Ammon's horn (tissue), 1 donor: ENCODE data around the gene UFC1.

Experiments used
- DNase-seq: peaks from one replicate; pipeline ENCODE4 v3.0.0-alpha.2; 2016; ENCODE audit warnings: low spot score

Gene UFC1

DNA sequence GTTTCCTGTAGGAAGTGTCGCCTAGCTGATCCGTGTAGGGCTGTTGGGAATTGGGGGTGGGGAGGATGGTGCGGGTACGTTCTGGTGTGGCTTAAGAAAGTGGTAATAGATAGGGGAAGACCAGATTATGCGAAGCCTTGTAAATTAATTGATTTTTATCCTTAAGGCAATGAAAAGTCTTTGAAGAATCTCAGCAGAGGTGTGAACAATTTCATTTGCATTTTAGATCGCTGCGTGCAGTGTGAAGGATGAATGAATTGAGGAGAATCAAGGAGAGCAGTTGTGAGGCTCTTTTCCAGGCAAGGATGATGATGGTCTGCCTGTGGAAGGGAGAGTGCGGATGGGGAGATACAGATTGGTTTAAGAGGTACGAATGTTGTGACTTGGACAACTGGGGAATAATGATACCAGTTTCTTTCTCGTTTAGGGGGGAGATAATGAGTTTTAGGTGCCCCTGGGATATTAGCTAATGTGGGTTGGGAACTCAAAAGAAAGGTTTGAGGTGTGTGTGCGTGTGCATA, 20.5 kb upstream of the UFC1 start:
- peak; percentile 18 for DNase-seq

DNA sequence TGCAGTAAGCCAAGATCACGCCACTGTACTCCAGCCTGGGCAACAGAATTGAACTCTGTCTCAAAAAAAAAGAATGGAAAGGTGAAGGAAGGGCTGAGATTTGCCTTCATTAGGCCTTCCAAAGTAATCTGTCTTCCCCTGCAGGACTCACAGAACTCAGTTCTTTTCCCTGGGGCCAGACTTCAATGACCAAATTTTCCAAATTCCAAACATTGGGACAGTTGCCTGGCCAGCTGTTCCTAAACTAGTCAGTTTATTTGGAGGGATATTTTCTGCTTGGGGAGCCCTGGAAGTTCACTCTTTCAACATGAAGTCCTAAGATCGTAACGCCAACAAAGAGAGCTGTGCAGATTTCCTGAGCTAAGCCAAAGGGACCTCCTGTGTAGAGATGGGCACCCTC, 15.9 kb upstream of the UFC1 start:
- no peak for DNase-seq

DNA sequence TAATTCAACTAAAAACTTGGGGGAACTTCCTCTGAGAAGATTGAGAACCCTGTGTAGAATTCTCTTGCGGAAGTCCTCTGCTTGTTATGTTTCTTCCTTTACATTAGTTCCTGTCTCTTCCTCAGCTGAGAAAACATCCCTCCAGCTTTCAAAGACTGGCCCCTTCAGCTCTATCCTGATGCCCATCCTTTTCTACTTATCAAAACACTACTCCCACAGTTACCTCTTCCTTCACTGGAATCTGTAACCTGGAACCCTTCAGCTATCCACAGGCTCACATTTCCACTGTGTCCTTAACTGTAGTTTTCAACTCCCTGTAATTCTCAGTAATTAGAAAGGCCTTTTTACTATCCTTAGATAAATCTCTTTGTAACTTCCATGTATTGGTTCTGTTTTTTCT, 15.3 kb upstream of the UFC1 start:
- DNase-seq: no peak

DNA sequence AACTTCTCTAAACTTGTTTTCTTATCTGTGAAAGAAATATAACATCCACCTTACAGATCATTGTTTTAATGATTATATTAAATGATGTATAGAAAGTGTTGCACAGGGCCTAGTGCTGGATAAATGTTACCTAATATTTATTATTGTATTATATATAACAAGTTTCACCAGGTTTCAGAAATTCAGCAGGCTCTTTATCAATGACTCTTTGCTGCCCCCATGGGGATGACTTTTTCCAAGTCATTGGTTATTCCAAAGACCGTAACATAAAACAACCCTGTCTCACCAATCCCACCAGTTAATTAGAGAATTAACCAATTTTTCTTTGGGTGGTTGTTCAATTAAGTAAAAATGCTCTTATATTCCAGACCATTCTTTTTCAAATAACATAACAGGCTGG, 14.0 kb upstream of the UFC1 start:
- no peak for DNase-seq

DNA sequence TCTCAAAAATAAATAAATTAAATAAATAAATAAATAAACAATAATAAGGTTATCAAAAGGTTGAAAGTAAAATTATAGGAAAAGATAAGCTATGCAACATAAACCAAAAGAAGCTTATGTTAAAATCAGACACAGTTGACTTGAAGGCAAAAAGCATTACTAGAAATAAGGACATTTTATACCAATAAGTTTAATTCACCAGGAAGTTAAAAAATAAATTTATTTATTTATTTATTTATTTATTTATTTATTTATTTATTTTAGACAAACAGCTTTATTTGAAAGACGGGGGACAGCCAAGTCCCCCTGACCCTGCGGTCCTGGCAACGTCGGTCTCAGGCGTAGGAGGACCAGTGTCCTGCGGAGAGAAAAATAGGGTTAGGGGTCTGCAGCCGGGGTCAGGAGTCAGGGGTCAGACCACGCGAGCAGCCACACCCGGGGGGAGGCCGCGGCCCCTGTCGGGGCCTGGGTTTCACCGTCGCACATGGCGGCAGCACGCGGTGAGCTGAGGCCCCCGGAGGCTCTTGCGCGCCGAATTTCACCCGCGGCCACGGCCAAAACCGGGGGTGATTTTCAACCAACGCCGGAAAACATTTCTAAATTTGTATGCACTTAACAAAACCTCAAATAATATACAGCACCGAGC, 12.9 kb upstream of the UFC1 start:
- no peak for DNase-seq

DNA sequence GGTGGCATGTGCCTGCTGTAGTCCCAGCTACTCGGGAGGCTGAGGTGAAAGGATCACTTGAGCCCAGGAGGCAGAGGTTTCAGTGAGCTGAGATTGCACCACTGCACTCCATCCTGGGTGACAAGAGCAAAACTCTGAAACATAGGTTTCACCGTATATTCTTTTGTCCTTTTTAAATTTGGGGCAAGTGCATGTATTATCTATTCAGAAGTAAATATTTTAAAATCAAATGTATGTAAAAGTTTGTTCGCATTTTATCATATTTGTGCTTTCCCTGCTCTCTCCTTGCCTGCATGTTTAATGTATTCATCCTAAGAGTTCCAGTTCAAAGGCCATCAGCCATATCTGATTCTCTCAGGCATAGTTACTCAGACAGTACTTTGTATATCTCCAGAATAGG, 7.9 kb upstream of the UFC1 start:
- DNase-seq: no peak

DNA sequence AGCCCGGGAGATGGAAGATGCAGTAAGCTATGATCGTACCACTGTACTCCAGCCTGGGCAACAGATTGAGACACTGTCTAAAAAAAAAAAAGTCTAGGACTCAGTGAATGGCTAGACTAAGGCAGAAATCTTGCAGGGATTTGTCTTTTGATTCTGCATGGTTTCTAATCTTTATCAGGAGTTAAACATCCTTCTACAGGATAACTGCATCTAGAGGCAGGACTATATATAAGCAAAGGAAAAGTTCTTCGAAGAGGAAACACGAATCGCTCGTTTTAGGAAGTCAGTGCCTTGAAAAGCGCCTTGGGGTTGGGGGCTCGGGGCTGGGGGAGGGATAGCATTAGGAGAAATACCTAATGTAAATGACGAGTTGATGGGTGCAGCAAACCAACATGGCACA, 602 bp upstream of the UFC1 start:
- no peak for DNase-seq

DNA sequence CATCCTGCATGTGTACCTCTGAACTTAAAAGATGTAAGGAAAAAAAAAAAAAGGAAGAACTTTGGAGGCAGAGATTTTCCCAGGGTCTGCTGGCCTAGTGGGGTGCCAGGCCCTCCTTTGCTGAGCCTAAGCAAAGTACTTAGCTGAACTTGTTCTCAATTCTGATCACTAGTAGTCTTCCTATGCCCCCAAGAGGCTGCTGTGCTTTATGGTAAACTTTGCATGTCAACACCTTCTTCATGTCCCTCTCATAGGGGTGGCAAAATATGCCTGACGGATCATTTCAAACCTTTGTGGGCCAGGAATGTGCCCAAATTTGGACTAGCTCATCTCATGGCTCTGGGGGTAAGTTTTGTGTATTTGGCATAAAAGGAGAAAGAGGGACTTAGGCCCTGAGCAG, 4.1 kb downstream of the UFC1 start:
- DNase-seq: no peak

DNA sequence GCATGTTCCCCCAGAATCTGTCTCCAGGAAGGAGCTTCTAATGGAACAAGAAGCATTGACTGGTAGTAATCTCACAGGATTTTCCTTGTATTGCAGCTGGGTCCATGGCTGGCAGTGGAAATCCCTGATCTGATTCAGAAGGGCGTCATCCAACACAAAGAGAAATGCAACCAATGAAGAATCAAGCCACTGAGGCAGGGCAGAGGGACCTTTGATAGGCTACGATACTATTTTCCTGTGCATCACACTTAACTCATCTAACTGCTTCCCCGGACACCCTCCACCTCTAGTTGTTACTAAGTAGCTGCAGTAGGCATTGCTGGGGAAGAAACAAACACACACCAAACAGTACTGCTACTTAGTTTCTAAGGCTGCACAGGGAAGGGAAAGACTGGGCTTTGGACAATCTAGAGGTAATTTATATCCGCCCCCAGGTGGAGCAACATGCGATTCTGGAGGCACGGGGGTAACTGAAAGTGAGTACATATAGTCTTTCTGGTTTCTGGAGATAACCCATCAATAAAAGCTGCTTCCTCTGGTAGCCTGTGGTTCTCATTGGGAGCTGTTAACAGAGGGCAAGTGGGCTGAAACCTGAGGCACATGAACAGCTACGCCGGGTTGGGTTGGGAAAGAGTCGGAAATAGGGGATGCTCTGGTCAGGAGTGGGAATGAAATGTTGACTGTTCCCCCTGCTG, 4.7 kb downstream of the UFC1 start:
- DNase-seq: no peak

DNA sequence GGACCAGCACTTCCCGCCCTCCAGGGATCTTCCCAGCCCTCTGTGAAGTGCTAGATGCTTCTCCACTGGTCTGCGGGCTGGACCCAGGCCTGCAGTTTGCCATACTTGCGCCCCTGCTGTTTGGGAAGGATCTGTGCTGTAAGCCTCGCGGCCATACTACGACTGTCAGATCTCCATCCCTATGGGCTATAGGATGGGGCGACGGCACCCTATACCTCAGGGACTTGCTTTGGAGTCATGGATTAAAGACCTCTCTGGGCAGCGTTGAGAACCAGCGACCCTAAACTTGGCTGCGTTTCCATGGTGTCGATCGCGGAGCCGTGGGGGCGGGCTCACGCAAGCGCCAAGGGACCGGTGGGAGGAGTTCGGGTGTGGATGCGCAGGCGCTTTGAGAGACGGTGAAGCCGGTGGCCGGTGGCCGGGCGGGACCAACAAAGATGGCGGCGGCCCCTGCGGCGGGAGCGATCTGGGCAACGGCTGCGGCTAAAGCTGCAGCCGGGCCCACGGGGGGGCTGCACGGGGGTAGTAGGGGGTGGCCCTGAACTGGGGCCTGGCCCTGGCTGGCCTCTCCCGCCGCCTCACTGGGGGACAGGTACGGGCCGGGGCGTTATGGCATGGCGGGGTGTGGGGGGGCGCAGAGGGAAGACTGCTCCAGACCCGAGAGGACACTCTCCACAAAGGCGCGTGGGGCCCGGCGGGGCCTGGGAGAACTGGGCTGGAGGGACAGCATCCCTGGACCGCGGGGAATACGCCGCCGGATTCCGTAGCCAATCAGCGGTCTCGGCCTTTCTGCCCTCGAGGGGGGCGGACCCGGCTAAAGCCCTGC, 5.5 kb downstream of the UFC1 start, which contains the start of gene USP21:
USP21 (plus strand) TSS at position 414 of the 826 bp plus-strand sequence. CDS start 1,141 bp downstream, outside the sequence.
- peak; percentile 95 for DNase-seq

DNA sequence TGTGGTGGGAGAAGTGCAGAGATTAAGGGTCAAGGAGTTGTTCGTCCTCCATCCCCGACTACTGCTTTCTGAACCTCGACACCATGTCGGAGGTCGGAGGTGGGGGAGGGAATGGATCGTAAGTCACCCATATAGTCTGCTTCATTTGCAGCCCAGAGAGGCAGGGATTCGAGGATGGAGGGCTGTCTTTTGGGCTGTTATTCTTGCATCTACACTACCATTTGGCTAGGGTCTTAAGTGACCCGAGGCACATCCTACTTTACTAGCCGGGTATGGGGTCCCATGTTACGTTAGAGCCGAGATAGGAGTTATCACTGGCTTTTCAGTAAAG, 6.1 kb downstream of the UFC1 start:
- no peak for DNase-seq

DNA sequence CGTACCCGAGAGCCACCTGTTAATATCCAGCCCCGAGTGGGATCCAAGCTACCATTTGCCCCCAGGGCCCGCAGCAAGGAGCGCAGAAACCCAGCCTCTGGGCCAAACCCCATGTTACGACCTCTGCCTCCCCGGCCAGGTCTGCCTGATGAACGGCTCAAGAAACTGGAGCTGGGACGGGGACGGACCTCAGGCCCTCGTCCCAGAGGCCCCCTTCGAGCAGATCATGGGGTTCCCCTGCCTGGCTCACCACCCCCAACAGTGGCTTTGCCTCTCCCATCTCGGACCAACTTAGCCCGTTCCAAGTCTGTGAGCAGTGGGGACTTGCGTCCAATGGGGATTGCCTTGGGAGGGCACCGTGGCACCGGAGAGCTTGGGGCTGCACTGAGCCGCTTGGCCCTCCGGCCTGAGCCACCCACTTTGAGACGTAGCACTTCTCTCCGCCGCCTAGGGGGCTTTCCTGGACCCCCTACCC, 6.9 kb downstream of the UFC1 start:
- no peak for DNase-seq

DNA sequence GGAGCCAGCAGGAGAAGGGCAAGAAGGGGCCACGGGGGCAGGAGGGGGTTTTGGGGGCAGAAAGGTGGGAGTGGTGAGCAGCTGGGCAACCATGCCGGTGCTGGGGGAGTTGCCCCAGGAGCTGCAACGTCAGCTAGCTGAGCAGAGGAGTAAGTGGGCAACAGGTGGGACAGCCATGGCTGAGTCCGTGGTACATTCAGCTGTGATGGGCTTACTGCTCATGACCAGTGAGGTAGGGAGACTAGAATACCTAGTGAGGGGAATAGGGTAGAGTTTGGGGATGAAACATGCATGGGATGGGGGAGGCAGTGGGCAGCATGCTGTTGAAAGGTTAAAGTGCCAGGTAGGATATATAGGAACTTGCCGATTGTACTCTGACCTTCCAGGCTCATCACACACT, 7.9 kb downstream of the UFC1 start:
- DNase-seq: no peak

DNA sequence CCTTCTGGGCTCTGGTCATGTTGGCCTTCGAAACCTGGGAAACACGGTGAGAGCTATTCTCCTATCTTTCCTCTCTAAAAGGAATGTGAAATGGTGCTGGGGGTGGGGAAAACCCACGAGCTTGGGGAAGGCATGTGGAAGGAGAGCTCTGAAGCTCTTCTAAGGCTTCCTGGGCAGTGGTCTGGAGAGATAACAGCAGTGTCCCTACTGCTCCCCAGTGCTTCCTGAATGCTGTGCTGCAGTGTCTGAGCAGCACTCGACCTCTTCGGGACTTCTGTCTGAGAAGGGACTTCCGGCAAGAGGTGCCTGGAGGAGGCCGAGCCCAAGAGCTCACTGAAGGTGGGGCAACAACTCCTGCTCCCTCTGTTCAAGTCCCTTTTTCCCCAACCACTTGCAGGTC, 8.3 kb downstream of the UFC1 start:
- no peak for DNase-seq

DNA sequence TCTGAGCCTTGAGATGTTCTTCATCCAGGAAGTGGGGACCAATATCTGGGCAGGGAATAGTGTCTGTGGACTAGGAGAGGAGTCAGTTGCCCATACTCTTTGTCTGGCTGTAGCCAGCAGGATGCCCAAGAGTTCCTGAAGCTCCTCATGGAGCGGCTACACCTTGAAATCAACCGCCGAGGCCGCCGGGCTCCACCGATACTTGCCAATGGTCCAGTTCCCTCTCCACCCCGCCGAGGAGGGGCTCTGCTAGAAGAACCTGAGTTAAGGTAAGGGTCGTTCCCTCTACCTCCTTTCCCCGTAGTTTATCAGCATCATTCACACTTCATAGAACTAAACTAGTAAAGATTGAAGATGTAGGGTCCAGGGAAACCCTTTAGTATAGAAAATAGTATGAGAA, 9.0 kb downstream of the UFC1 start:
- no peak for DNase-seq

DNA sequence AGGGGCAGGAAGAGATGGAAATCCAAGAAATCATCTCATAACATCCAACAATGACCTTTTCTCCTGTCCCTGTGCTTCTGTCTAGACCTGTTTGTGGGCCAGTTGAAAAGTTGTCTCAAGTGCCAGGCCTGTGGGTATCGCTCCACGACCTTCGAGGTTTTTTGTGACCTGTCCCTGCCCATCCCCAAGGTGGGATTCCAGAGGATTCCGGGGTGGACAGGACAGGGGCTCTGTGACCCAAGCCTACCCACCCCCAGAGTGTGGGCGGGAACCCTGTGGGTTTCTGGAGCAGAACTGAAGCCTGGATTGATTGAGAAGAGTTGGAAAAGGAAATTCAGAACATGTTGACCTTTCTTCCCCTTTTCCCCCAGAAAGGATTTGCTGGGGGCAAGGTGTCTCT, 10.0 kb downstream of the UFC1 start:
- no peak for DNase-seq

DNA sequence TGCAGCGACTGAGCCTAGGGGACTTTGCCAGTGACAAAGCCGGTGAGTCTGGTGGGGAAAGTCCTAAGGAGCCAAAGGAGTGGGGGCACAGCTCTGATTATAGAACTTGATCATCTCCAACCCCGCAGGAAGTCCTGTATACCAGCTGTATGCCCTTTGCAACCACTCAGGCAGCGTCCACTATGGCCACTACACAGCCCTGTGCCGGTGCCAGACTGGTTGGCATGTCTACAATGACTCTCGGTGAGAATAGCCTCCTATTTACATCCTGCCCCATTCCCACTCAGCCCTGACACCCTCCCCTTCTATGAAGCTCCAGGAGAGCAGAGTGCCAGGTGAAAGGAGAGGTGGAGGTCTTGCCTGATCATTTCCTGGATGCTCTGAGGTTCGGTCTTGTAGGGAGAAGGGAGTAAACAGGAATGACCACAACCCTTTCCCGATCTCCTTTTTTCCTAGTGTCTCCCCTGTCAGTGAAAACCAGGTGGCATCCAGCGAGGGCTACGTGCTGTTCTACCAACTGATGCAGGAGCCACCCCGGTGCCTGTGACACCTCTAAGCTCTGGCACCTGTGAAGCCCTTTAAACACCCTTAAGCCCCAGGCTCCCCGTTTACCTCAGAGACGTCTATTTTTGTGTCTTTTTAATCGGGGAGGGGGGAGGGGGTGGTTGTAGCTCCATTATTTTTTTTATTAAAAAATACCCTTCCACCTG, 11.3 kb downstream of the UFC1 start:
- no peak for DNase-seq

DNA sequence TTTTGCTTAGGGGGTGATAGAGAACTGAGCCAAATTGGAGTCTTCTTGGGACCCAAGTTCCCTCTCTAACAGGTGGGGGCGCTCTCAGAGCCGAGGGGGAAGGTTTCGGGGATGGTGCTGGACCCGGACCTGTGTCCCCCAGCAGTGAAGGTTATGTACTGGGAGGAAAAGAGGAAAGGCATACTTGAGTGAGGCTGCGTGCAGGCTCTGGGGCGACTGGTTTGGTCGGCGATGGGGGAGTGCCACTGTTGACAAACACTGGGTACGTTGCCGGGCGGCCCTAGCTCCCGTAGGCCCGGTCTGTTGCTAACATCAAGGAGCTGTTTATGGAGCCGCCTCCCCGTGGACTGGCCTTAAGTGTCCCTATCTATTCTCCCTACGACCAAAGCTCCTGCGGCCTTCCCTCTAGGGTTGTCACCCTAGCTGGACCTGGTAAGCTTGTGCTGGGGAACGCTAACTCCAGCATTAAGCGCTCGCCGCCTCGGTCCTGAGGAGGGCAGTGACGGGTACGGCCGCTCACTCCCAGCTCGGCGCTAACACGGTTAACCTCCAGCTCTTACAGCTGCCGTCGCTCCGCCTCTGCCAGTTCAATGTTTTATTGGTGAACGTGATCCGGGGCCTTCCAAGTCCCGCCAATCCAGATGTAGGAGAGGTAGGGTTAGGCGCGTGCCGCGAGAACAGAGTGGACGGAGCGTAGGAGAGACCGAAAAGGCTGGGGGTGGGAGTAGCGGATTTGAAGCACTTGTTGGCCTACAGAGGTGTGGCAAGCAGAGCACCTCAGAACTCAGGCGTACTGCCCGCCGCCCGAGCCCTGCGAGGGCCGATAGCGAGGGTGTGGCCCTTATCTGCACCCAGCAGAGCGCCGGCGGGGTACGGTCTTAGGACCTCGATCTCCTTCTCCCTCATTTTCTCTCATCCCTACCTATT, 12.2 kb downstream of the UFC1 start, which contains the start of gene PPOX:
PPOX (plus strand) TSS at position 685 of the 927 bp plus-strand sequence. CDS start 422 bp downstream, outside the sequence.
- peak; percentile 99 for DNase-seq

DNA sequence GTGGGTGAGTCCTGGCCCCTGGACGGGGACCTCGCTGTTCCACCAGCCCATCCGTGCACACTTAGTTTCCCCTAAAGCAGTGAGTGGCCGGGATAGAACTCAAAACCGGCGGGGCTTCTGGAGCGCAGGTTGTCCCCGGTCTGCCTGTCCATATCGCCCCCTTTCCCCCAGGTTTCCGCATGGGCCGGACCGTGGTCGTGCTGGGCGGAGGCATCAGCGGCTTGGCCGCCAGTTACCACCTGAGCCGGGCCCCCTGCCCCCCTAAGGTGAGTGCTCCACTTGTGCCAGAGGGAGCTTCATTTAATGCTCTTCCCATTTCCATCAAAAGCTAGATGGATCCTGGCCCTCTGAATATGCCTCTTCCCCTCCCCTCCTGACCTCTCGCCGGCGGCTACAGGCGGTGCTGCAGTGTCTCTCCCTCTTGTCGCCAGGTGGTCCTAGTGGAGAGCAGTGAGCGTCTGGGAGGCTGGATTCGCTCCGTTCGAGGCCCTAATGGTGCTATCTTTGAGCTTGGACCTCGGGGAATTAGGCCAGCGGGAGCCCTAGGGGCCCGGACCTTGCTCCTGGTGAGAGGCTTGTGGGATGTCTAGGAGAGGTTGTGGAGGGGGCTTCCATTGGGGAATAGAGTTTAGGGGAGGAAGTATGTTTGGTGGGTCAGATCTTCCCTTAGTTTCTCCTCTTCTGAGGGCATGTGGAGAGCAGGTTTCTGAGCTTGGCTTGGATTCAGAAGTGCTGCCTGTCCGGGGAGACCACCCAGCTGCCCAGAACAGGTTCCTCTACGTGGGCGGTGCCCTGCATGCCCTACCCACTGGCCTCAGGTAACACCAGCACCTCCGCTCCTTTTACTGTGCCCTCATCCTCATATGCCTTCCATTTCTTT, 13.1 kb downstream of the UFC1 start:
- no peak for DNase-seq

DNA sequence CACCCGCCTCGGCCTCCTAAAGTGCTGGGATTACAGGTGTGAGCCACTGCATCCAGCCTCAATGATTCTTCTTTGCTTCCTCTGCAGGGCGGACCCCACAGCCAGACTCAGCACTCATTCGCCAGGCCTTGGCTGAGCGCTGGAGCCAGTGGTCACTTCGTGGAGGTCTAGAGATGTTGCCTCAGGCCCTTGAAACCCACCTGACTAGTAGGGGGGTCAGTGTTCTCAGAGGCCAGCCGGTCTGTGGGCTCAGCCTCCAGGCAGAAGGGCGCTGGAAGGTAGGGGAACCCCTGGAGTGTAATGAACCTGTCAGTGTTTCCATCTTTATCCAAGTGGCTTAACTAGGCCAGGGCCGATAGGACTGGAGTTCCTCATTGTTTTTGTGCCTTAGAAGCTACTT, 15.1 kb downstream of the UFC1 start:
- no peak for DNase-seq
